Subcutaneous abdominal adipose tissue (tissue), 5 donors: Measurements from ENCODE around the gene PPP1R2C.

Experiments
- H3K27ac ChIP-seq: one replicate; pipeline ENCODE4 v1.7.0; 2013; ENCODE audit warnings: low read depth, mild to moderate bottlenecking, inconsistent platforms, low read length, moderate library complexity
- H3K27me3 ChIP-seq, 5 donors: one replicate each; pipeline ENCODE4 v1.7.0; 2013; ENCODE audit warnings: low read length in 5 of 5, inconsistent platforms in 1 of 5; ENCODE audit not compliant: control insufficient read depth in 5 of 5, insufficient read depth in 4 of 5
- H3K36me3 ChIP-seq, 5 donors: one replicate each; pipeline ENCODE4 v1.7.0; 2013; ENCODE audit warnings: low read length in 5 of 5; ENCODE audit not compliant: control insufficient read depth in 5 of 5, insufficient read depth in 5 of 5
- H3K4me1 ChIP-seq, 5 donors: one replicate each; pipeline ENCODE4 v1.7.0; 2013; ENCODE audit warnings: low read length in 5 of 5, mild to moderate bottlenecking in 3 of 5, moderate library complexity in 1 of 5; ENCODE audit not compliant: control insufficient read depth in 5 of 5, insufficient read depth in 5 of 5
- H3K4me3 ChIP-seq, 5 donors: one replicate each; pipeline ENCODE4 v1.7.0; 2013; ENCODE audit warnings: low read length in 5 of 5, low read depth in 1 of 5
- H3K9ac ChIP-seq, 5 donors: one replicate each; pipeline ENCODE4 v1.7.0; 2013; ENCODE audit warnings: low read length in 5 of 5, mild to moderate bottlenecking in 4 of 5, moderate library complexity in 3 of 5
- H3K9me3 ChIP-seq, 5 donors: one replicate each; pipeline ENCODE4 v1.7.0; 2013; ENCODE audit warnings: low read length in 5 of 5; ENCODE audit not compliant: control insufficient read depth in 5 of 5
- donor health status: healthy.
- donor health status: healthy.
- donor health status: healthy.
- donor health status: healthy.
- donor health status: healthy.

Gene PPP1R2C

GRCh38 chrX:42797651-42798269 lies 19.8 kb upstream of the PPP1R2C start:
- Histone ChIP-seq H3K27me3 (peaks cover 0 to 3% (median 0%) of the 10 kb centered on the region in 5 donors), H3K9ac (no peak overlapping the region), H3K36me3 (no peaks in the 10 kb centered on the region), H3K9me3 (peaks cover 0 to 8% (median 5%) of the 10 kb centered on the region in 5 donors), H3K4me3 (no peak overlapping the region), H3K4me1 (no peaks in the 10 kb centered on the region), H3K27ac (no peak overlapping the region)

GRCh38 chrX:42783451-42783850 lies 5.5 kb upstream of the PPP1R2C start:
- Histone ChIP-seq H3K4me3 (no peak overlapping the region), H3K36me3 (no peaks in the 10 kb centered on the region), H3K27ac (no peak overlapping the region), H3K9me3 (no peaks in the 10 kb centered on the region), H3K27me3 (peaks cover 0 to 3% (median 0%) of the 10 kb centered on the region in 5 donors), H3K9ac (no peak overlapping the region), H3K4me1 (no peaks in the 10 kb centered on the region)

- H3K9me3 ChIP-seq, result peaks cover 0 to 7% (median 6%) of the 10 kb centered on the region in 5 donors
- no peak overlapping the region for H3K9ac ChIP-seq
- no peaks in the 10 kb centered on the region for H3K36me3 ChIP-seq
- no peak overlapping the region for H3K4me3 ChIP-seq
- H3K4me1 ChIP-seq, result no peaks in the 10 kb centered on the region
- no peak overlapping the region for H3K27ac ChIP-seq
- H3K27me3 ChIP-seq, result peaks cover 0 to 14% (median 6%) of the 10 kb centered on the region in 5 donors
Observed at GRCh38 chrX:42776195-42776594, 1.8 kb downstream of the PPP1R2C start.

GRCh38 chrX:42772874-42773273 lies 5.1 kb downstream of the PPP1R2C start:
- Histone ChIP-seq H3K4me1 (no peaks in the 10 kb centered on the region), H3K36me3 (no peaks in the 10 kb centered on the region), H3K9ac (no peak overlapping the region), H3K4me3 (no peak overlapping the region), H3K27me3 (peaks cover 0 to 11% (median 3%) of the 10 kb centered on the region in 5 donors), H3K27ac (no peak overlapping the region), H3K9me3 (peaks cover 0 to 7% (median 3%) of the 10 kb centered on the region in 5 donors)

GRCh38 chrX:42771506-42772335 lies 6.2 kb downstream of the PPP1R2C start:
- no peaks in the 10 kb centered on the region for H3K4me1 ChIP-seq
- no peak overlapping the region for H3K9ac ChIP-seq
- H3K27ac ChIP-seq, result no peak overlapping the region

GRCh38 chrX:42770566-42770965 lies 7.4 kb downstream of the PPP1R2C start:
- H3K9me3 ChIP-seq, result peaks cover 0 to 3% (median 0%) of the 10 kb centered on the region in 5 donors
- H3K9ac ChIP-seq, result no peak overlapping the region
- no peak overlapping the region for H3K27ac ChIP-seq
- no peak overlapping the region for H3K4me3 ChIP-seq
- H3K27me3 ChIP-seq, result peaks cover 0 to 9% (median 0%) of the 10 kb centered on the region in 5 donors
- H3K4me1 ChIP-seq, result no peaks in the 10 kb centered on the region
- no peaks in the 10 kb centered on the region for H3K36me3 ChIP-seq

More at GRCh38 chrX:42771506-42772335, 6.2 kb downstream of the PPP1R2C start:
- no peak overlapping the region for H3K4me3 ChIP-seq
- H3K27me3 ChIP-seq, result peaks cover 0 to 9% (median 0%) of the 10 kb centered on the region in 5 donors
- H3K9me3 ChIP-seq, result peaks cover 0 to 3% (median 0%) of the 10 kb centered on the region in 5 donors
- no peaks in the 10 kb centered on the region for H3K36me3 ChIP-seq

- Histone ChIP-seq H3K4me3 (no peak overlapping the region), H3K36me3 (no peaks in the 10 kb centered on the region), H3K4me1 (peaks cover 0 to 11% (median 7%) of the 10 kb centered on the region in 5 donors), H3K27ac (no peak overlapping the region), H3K9me3 (no peaks in the 10 kb centered on the region), H3K27me3 (peaks cover 0 to 3% (median 0%) of the 10 kb centered on the region in 5 donors), H3K9ac (no peak overlapping the region)
Observed at GRCh38 chrX:42759881-42760280, 18.1 kb downstream of the PPP1R2C start.

- H3K4me3 ChIP-seq, result no peak overlapping the region
- peak overlapping the region; percentile 63 for H3K27ac ChIP-seq
- no peaks in the 10 kb centered on the region for H3K9me3 ChIP-seq
- no peak overlapping the region for H3K9ac ChIP-seq
- H3K36me3 ChIP-seq, result no peaks in the 10 kb centered on the region
- H3K27me3 ChIP-seq, result peaks cover 0 to 5% (median 0%) of the 10 kb centered on the region in 5 donors
- H3K4me1 ChIP-seq, result peaks cover 2 to 13% (median 9%) of the 10 kb centered on the region in 5 donors
Observed at GRCh38 chrX:42755815-42756214, 22.1 kb downstream of the PPP1R2C start.

- Histone ChIP-seq H3K4me3 (no peak overlapping the region), H3K9me3 (no peaks in the 10 kb centered on the region), H3K27ac (peak overlapping the region; percentile 63), H3K27me3 (peaks cover 0 to 5% (median 0%) of the 10 kb centered on the region in 5 donors), H3K36me3 (no peaks in the 10 kb centered on the region), H3K9ac (no peak overlapping the region), H3K4me1 (peaks cover 2 to 13% (median 9%) of the 10 kb centered on the region in 5 donors)
Observed at GRCh38 chrX:42754603-42755002, 23.4 kb downstream of the PPP1R2C start.

- peaks cover 2 to 13% (median 9%) of the 10 kb centered on the region in 5 donors for H3K4me1 ChIP-seq
- no peaks in the 10 kb centered on the region for H3K36me3 ChIP-seq
- peak overlapping the region; percentile 63 for H3K27ac ChIP-seq
- H3K9me3 ChIP-seq, result no peaks in the 10 kb centered on the region
- H3K4me3 ChIP-seq, result no peak overlapping the region
- peaks cover 0 to 5% (median 0%) of the 10 kb centered on the region in 5 donors for H3K27me3 ChIP-seq
- no peak overlapping the region for H3K9ac ChIP-seq
Observed at GRCh38 chrX:42754115-42754514, 23.8 kb downstream of the PPP1R2C start.
